ENCODE measurements around the gene PIP4K2A.
"Not testable (repeated sequence)": the region's sequence is repeated elsewhere in the genome, so short reads cannot be mapped to it uniquely, and the experiment has no call there.

PIP4K2A gene

DNA sequence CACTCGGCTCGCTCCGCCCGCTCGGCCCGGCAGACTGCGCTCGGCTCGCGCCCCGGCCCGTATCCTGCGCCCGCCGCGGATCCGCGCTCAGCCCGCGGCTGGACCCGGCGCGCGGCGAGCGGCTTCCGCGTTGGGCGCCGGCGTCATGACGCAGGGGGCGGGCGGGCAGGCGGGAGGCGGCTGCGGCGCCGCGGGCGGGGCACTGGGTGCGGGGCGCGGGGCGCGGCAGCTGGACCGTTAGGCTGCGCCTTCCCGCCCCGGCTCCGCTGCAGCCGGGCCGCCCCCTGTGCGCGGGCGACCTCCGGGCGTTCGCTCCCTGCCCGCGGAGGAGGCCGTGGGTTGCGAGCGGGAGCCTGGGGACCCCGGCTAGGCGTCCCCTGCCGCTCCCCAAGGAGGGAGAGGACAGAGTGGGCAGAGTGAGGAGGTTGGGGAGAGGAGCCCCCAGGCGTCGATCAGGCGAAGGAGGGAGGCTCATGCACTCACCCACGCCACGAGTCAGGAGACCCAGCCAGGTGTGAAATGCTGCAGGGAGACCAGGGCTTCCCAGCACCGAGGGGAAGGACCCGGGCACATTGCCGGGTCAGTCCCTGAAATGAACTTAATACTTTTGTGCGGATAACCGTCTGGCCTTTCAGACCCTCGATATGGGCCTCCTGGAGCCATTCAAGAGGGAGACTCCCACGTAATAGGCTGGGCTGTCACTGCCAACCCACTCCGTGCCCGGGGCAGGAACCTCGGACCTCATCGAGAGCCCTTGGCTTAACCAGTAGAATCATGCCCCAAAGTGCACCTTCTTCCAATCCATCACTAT, at the start of gene PIP4K2A:
Gene PIP4K2A (minus strand): TSS at position 100 of the 811 bp plus-strand sequence. CDS start 252 bp downstream, outside the sequence.
- in situ Hi-C loops (cut with MboI; ENCODE audit: low sequenced_read_pairs) = no loop called here

- in situ Hi-C loops (cut with MboI; ENCODE audit: low sequenced_read_pairs) = no loop called here
These were observed 47.3 kb upstream of the PIP4K2A start for GRCh38 chr10:22761569-22762220.

DNA sequence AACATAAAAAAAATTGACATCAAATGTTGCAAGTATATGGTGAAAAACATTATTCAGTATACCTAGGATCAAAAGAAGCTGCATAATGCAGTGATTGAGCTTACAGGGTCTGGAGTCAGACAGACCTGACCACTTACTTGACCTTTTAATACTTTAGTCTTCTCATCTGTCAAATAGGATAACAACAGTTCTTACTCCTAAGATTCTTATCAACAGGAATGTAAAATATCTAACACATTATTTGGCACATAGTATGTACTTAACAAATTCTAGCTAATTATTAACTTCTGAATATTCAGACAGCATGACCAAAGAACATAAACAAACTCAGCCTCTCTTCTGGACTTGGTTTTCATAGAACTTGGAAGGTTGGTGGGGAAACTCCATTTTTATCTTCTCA, 45.6 kb upstream of the PIP4K2A start:
- in situ Hi-C loops (cut with MboI; ENCODE audit: low sequenced_read_pairs) = no loop called here

GRCh38 chr10:22758867-22759266, 44.5 kb upstream of the PIP4K2A start:
- in situ Hi-C loops (cut with MboI; ENCODE audit: low sequenced_read_pairs) = no loop called here

- in situ Hi-C loops (cut with MboI; ENCODE audit: low sequenced_read_pairs) = no loop called here
These were observed 39.9 kb upstream of the PIP4K2A start for GRCh38 chr10:22754296-22754695.

DNA sequence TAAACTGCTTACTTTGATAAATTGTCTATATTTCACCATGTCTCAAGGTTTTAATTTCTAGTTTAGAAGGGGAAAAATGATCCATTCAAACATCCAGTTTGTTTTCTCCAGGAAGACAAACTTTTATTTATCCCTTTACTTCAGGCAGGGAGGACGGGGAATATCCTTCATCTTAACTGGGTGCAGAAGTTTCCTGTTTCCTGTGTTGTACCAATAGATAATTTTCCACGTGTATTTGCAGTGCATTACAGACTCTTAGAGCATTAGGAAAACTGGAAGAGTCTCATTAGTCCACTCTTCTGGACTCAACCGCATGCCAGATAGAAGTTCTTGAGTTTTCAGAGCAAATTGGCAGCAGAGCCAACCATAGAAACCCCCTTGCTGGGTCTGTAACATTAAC, 39.4 kb upstream of the PIP4K2A start:
- in situ Hi-C loops (cut with MboI; ENCODE audit: low sequenced_read_pairs) = no loop called here

DNA sequence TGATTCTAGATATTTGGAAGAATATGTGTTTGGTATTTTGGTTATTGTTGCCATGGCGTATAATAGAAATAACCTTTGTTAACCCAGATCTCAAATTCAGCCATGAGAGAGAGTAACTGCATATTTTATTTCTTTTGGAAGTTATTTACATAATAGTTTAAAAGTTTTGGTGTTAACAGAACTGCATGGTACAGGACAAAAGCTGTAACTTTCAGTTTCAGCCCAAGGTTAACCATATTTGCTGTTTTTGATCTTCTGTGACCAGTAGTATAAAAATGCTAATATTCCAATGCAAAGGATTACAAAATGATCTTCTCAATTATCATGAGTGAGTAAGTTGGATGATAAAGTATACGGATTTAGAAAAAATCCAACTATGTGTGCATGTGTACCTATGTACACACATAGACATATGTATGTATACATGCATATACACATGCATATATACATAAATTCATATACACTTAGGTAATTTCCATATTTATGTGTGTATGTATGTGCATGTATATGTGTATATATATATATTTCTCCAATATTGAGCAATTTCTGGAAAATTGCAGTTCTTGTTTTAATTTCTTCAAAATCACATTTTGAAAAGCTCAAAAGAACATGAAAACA, 38.0 kb upstream of the PIP4K2A start:
- in situ Hi-C loops (cut with MboI; ENCODE audit: low sequenced_read_pairs) = no loop called here

GRCh38 chr10:22750131-22750530, 35.8 kb upstream of the PIP4K2A start:
- in situ Hi-C loops (cut with MboI; ENCODE audit: low sequenced_read_pairs) = no loop called here

- in situ Hi-C loops (cut with MboI; ENCODE audit: low sequenced_read_pairs) = not testable (repeated sequence)
These were observed 30.5 kb upstream of the PIP4K2A start for GRCh38 chr10:22744858-22745257.

GRCh38 chr10:22742678-22743077, 28.3 kb upstream of the PIP4K2A start:
- in situ Hi-C loops (cut with MboI; ENCODE audit: low sequenced_read_pairs) = no loop called here

DNA sequence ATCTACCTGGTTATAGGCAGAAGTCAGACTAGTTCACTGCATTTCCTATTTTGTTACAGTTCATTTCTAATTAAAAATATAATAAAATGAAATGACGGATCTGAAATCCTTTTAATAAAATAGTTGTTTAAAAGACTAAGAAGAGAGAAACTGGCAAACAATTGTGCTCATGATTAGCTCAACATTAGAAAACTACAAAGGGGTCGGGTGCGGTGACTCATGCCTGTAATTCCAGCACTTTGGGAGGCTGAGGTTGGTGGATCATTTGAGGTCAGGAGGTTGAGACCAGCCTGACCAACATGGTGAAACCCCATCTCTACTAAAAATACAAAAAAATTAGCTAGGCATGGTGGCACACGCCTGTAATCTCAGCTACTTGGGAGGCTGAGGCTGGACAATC, 27.3 kb upstream of the PIP4K2A start:
- in situ Hi-C loops (cut with MboI; ENCODE audit: low sequenced_read_pairs) = not testable (repeated sequence)

- in situ Hi-C loops (cut with MboI; ENCODE audit: low sequenced_read_pairs) = no loop called here
These were observed 25.8 kb upstream of the PIP4K2A start for GRCh38 chr10:22740180-22740579.

DNA sequence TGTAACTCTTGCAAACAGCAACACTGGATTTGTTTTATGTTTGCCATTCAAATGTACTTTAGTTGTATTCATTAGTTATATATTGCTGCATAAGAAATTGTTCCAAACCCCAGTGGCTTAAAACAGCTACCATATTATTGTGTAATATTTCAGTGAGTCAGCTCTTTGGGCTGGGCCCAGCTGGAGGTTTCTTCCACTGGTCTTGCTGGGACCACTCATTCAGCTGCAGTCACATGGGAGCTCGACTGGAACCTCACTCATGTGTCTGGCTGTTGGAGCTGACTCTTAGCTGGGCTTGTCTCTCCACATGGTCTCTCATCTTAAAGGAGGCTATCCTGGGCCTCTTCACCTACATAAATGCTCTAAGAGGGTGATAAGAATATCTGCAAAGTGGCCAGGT, 23.2 kb upstream of the PIP4K2A start:
- in situ Hi-C loops (cut with MboI; ENCODE audit: low sequenced_read_pairs) = no loop called here

DNA sequence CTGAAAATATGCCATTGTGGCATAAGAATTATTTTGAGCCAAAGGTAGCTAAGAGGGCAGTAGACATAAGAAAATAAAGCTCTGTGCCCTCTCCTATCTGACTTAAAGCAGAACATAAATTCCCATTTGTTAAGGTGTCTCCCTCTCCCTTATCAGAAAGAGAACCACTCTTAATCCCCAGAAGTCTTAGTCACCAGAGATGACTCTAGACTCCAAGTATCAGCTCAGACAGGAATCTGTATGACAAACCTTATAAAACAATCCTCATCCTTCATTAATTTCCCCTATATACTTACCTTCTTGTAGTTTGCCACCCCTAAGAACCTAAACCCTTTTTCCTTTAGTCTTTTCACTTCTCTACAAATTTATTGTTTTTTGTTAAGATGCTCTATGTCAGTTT, 21.8 kb upstream of the PIP4K2A start:
- in situ Hi-C loops (cut with MboI; ENCODE audit: low sequenced_read_pairs) = no loop called here

- in situ Hi-C loops (cut with MboI; ENCODE audit: low sequenced_read_pairs) = no loop called here
These were observed 19.6 kb upstream of the PIP4K2A start for GRCh38 chr10:22733992-22734391.

DNA sequence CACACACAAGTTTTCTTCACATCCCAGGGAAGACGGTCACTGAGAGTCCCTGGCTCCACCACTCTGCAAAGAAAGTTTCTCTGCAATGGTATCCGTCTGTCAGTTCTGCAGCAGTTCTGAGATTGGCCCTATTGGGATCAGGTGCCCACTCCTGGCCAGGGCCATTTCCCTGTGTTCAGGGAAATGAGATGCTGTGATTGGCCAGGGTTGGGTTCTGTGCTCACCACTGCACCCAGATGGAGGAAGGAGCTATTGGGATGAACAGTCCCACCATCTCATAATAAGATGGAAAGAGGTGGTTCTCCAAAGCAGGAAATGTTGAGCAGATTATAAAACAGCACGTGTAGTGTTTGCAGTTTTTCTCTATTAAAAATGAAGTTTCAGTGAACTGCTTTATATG, 13.3 kb upstream of the PIP4K2A start:
- in situ Hi-C loops (cut with MboI; ENCODE audit: low sequenced_read_pairs) = no loop called here

DNA sequence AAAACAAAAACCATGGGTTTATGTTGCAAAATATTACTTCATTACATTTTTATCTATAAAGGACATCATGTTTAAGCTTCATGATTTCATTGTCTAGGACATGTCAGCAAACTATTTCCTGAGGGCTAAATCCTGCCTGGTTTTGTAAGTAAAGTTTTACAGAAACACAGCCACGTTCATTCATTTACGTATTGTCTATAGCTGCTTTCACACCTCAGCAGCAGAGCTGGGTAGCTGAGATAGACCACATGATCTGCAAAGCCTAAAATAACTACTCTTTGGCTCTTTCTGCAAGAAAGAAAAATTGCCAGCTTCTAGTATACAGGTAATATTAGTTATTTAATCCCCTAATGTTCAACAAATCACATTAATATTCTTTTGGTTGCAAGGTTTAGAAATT, 12.7 kb upstream of the PIP4K2A start:
- in situ Hi-C loops (cut with MboI; ENCODE audit: low sequenced_read_pairs) = no loop called here

DNA sequence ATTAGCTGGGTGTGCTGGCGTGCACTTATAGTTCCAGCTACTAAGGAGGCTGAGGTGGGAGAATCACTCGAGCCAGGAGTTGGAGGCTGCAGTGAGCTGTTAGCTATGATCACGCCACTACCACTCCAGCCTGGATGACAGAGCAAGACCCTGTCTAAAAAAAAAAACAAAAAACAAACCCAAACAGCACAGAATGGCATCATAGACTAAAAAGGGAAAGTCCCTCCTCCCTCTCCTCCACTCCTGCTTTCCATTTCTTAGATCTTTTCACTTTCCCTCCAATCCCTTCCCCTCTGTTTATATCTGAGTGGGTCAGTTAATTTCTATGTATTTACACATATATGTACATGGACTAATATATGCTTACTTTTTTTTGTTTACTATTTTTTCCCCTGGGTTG, 10.4 kb upstream of the PIP4K2A start:
- in situ Hi-C loops (cut with MboI; ENCODE audit: low sequenced_read_pairs) = no loop called here

DNA sequence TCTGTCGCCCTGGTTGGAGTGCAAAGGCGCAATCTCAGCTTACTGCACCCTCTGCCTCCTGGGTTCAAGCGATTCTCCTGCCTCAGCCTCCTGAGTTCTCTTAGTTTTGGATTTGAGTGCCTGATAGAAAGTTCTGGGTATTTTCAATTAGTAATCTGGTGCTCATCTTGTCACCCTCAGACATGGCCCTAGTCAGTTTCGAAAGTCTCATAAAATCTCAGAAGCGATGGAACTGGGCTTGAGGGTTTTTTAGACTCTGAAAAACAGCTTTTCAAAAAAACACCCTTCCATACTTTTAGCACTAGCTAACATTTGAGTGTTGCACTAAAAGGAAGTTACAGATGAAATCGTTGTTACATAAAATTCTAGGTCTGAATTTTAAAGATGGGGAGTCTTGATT, 9.4 kb upstream of the PIP4K2A start:
- in situ Hi-C loops (cut with MboI; ENCODE audit: low sequenced_read_pairs) = no loop called here

DNA sequence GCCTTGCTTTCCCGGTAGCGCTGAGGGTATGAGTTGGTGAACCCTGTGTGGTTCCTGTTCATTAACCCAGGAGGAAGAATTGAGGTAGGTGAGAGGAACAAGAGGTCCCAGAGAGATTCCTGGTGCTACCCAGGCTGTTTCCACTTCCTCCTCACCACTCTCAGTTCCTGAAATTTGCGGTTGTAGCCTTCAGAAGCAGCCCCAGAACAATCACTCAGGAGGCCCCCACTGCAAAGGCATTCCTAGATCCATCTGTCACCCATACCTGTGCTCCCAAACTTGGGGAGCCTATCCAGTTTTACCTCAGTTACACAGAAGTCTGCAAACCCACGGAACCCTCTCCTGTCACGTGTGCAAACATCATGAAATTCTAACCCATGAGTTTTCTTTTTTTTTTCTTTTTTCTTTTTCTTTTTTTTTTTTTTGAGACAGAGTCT, 9.0 kb upstream of the PIP4K2A start:
- in situ Hi-C loops (cut with MboI; ENCODE audit: low sequenced_read_pairs) = no loop called here

GRCh38 chr10:22722626-22723169, 8.3 kb upstream of the PIP4K2A start:
- in situ Hi-C loops (cut with MboI; ENCODE audit: low sequenced_read_pairs) = no loop called here

GRCh38 chr10:22720667-22721066, 6.3 kb upstream of the PIP4K2A start:
- in situ Hi-C loops (cut with MboI; ENCODE audit: low sequenced_read_pairs) = no loop called here
